ENCODE data around the gene ITGB1. TPM values are rescaled to one million over a fixed set of nuclear protein-coding genes. Genes with fewer than 3 reads are reported as not detected.

The ITGB1 gene
- total RNA-seq, 2 donors from 2014 or later, result 125 to 126 TPM

GRCh38 chr10:32954545-32955298 is 3.3 kb downstream of the ITGB1 start:
- Mint-ChIP-seq H3K36me3 (ENCODE audit: low read depth) (peaks cover 72% of the 10 kb centered on the region), H3K4me1 (peaks cover 57% of the 10 kb centered on the region), H3K27me3 (no peaks in the 10 kb centered on the region), H3K27ac (peak overlapping the region; percentile 92), H3K4me3 (peak overlapping the region; percentile 84), H3K9me3 (no peaks in the 10 kb centered on the region)
- no peak for ATAC-seq (replicated peaks)

- no peaks in the 10 kb centered on the region for H3K9me3 Mint-ChIP-seq
- peaks cover 74% of the 10 kb centered on the region for H3K36me3 Mint-ChIP-seq (ENCODE audit: low read depth)
- no peak for ATAC-seq (replicated peaks)
- peak overlapping the region; percentile 92 for H3K27ac Mint-ChIP-seq
- H3K4me3 Mint-ChIP-seq, result peak overlapping the region; percentile 84
- no peaks in the 10 kb centered on the region for H3K27me3 Mint-ChIP-seq
- H3K4me1 Mint-ChIP-seq, result peaks cover 58% of the 10 kb centered on the region
Measured at GRCh38 chr10:32954080-32954479, 4.0 kb downstream of the ITGB1 start.

GRCh38 chr10:32953277-32953927 is 4.6 kb downstream of the ITGB1 start:
- Mint-ChIP-seq H3K27me3 (no peaks in the 10 kb centered on the region), H3K4me3 (peak overlapping the region; percentile 84), H3K27ac (peak overlapping the region; percentile 92), H3K36me3 (ENCODE audit: low read depth) (peaks cover 74% of the 10 kb centered on the region), H3K4me1 (peaks cover 63% of the 10 kb centered on the region), H3K9me3 (no peaks in the 10 kb centered on the region)
- ATAC-seq (replicated peaks), result no peak

- peaks cover 73% of the 10 kb centered on the region for H3K36me3 Mint-ChIP-seq (ENCODE audit: low read depth)
- no peak for ATAC-seq (replicated peaks)
- H3K9me3 Mint-ChIP-seq, result no peaks in the 10 kb centered on the region
- peaks cover 65% of the 10 kb centered on the region for H3K4me1 Mint-ChIP-seq
- H3K4me3 Mint-ChIP-seq, result peak overlapping the region; percentile 84
- peak overlapping the region; percentile 92 for H3K27ac Mint-ChIP-seq
- H3K27me3 Mint-ChIP-seq, result no peaks in the 10 kb centered on the region
Measured at GRCh38 chr10:32952541-32953276, 5.3 kb downstream of the ITGB1 start.

GRCh38 chr10:32952094-32952493 is 5.9 kb downstream of the ITGB1 start:
- no peaks in the 10 kb centered on the region for H3K9me3 Mint-ChIP-seq
- H3K4me1 Mint-ChIP-seq, result peaks cover 65% of the 10 kb centered on the region
- peak overlapping the region; percentile 92 for H3K27ac Mint-ChIP-seq
- no peak for ATAC-seq (replicated peaks)
- no peaks in the 10 kb centered on the region for H3K27me3 Mint-ChIP-seq
- H3K36me3 Mint-ChIP-seq (ENCODE audit: low read depth), result peaks cover 73% of the 10 kb centered on the region
- H3K4me3 Mint-ChIP-seq, result peak overlapping the region; percentile 84

- peaks cover 69% of the 10 kb centered on the region for H3K36me3 Mint-ChIP-seq (ENCODE audit: low read depth)
- peak overlapping the region; percentile 92 for H3K27ac Mint-ChIP-seq
- peaks cover 68% of the 10 kb centered on the region for H3K4me1 Mint-ChIP-seq
- no peaks in the 10 kb centered on the region for H3K9me3 Mint-ChIP-seq
- H3K27me3 Mint-ChIP-seq, result no peaks in the 10 kb centered on the region
- peak overlapping the region; percentile 84 for H3K4me3 Mint-ChIP-seq
- ATAC-seq (replicated peaks), result no peak
Measured at GRCh38 chr10:32951111-32951510, 6.9 kb downstream of the ITGB1 start.

GRCh38 chr10:32950591-32951108 is 7.4 kb downstream of the ITGB1 start:
- Mint-ChIP-seq H3K4me3 (peak overlapping the region; percentile 84), H3K36me3 (ENCODE audit: low read depth) (peaks cover 67% of the 10 kb centered on the region), H3K27ac (peak overlapping the region; percentile 92), H3K27me3 (no peaks in the 10 kb centered on the region), H3K9me3 (no peaks in the 10 kb centered on the region), H3K4me1 (peaks cover 66% of the 10 kb centered on the region)
- ATAC-seq (replicated peaks), result no peak

- Mint-ChIP-seq H3K27me3 (no peaks in the 10 kb centered on the region), H3K4me3 (peak overlapping the region; percentile 78), H3K9me3 (no peaks in the 10 kb centered on the region), H3K36me3 (ENCODE audit: low read depth) (peaks cover 61% of the 10 kb centered on the region), H3K4me1 (peaks cover 53% of the 10 kb centered on the region), H3K27ac (peak overlapping the region; percentile 78)
- no peak for ATAC-seq (replicated peaks)
Measured at GRCh38 chr10:32949221-32949678, 8.8 kb downstream of the ITGB1 start.

GRCh38 chr10:32948451-32948850 is 9.6 kb downstream of the ITGB1 start:
- H3K9me3 Mint-ChIP-seq, result no peaks in the 10 kb centered on the region
- peak overlapping the region; percentile 78 for H3K4me3 Mint-ChIP-seq
- no peaks in the 10 kb centered on the region for H3K27me3 Mint-ChIP-seq
- ATAC-seq (replicated peaks), result peak; percentile 53
- H3K36me3 Mint-ChIP-seq (ENCODE audit: low read depth), result peaks cover 60% of the 10 kb centered on the region
- peaks cover 56% of the 10 kb centered on the region for H3K4me1 Mint-ChIP-seq
- peak overlapping the region; percentile 78 for H3K27ac Mint-ChIP-seq

GRCh38 chr10:32947586-32947985 is 10.4 kb downstream of the ITGB1 start:
- H3K4me1 Mint-ChIP-seq, result peaks cover 54% of the 10 kb centered on the region
- peak overlapping the region; percentile 78 for H3K27ac Mint-ChIP-seq

GRCh38 chr10:32946108-32946507 is 11.9 kb downstream of the ITGB1 start:
- peaks cover 50% of the 10 kb centered on the region for H3K4me1 Mint-ChIP-seq

More at GRCh38 chr10:32947586-32947985, 10.4 kb downstream of the ITGB1 start:
- no peak for ATAC-seq (replicated peaks)
- Mint-ChIP-seq H3K27me3 (no peaks in the 10 kb centered on the region), H3K9me3 (no peaks in the 10 kb centered on the region), H3K4me3 (peak overlapping the region; percentile 78), H3K36me3 (ENCODE audit: low read depth) (peaks cover 54% of the 10 kb centered on the region)

GRCh38 chr10:32943854-32944661 is 14.0 kb downstream of the ITGB1 start:
- H3K36me3 Mint-ChIP-seq (ENCODE audit: low read depth), result peaks cover 34% of the 10 kb centered on the region
- peaks cover 44% of the 10 kb centered on the region for H3K4me1 Mint-ChIP-seq
- H3K4me3 Mint-ChIP-seq, result peak overlapping the region; percentile 62
- H3K27me3 Mint-ChIP-seq, result no peaks in the 10 kb centered on the region
- no peaks in the 10 kb centered on the region for H3K9me3 Mint-ChIP-seq
- H3K27ac Mint-ChIP-seq, result peak overlapping the region; percentile 92
- ATAC-seq (replicated peaks), result peak; percentile 28

More at GRCh38 chr10:32946108-32946507, 11.9 kb downstream of the ITGB1 start:
- no peak overlapping the region for H3K27ac Mint-ChIP-seq
- H3K9me3 Mint-ChIP-seq, result no peaks in the 10 kb centered on the region
- H3K27me3 Mint-ChIP-seq, result no peaks in the 10 kb centered on the region
- H3K36me3 Mint-ChIP-seq (ENCODE audit: low read depth), result peaks cover 40% of the 10 kb centered on the region
- H3K4me3 Mint-ChIP-seq, result peak overlapping the region; percentile 25
- ATAC-seq (replicated peaks), result no peak

- ATAC-seq (replicated peaks), result no peak
- Mint-ChIP-seq H3K27ac (peak overlapping the region; percentile 92), H3K36me3 (ENCODE audit: low read depth) (peaks cover 28% of the 10 kb centered on the region), H3K27me3 (no peaks in the 10 kb centered on the region), H3K4me1 (peaks cover 43% of the 10 kb centered on the region), H3K9me3 (no peaks in the 10 kb centered on the region), H3K4me3 (peak overlapping the region; percentile 62)
Measured at GRCh38 chr10:32943395-32943794, 14.6 kb downstream of the ITGB1 start.
